Erythroblast (primary cell): Measurements from ENCODE around the gene ETNK1.
"Not testable (repeated sequence)": the region's sequence is repeated elsewhere in the genome, so short reads cannot be mapped to it uniquely, and the experiment has no call there.

Experiments used
- DNase-seq, 2 experiments: peaks; one replicate each; lab custom pipeline; 2025; lab: John Stamatoyannopoulos, UW
- GATA1 ChIP-seq: IDR thresholded peaks from 2 replicates; pipeline ENCODE4 v1.6.1; 2011; ENCODE audit warnings: low read depth, mild to moderate bottlenecking, control low read depth, low read length, moderate library complexity
- POLR2A ChIP-seq: IDR thresholded peaks from 2 replicates; pipeline ENCODE4 v1.6.1; 2011; ENCODE audit warnings: mild to moderate bottlenecking, low read length

The ETNK1 gene, protein sequence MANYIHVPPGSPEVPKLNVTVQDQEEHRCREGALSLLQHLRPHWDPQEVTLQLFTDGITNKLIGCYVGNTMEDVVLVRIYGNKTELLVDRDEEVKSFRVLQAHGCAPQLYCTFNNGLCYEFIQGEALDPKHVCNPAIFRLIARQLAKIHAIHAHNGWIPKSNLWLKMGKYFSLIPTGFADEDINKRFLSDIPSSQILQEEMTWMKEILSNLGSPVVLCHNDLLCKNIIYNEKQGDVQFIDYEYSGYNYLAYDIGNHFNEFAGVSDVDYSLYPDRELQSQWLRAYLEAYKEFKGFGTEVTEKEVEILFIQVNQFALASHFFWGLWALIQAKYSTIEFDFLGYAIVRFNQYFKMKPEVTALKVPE

DNA sequence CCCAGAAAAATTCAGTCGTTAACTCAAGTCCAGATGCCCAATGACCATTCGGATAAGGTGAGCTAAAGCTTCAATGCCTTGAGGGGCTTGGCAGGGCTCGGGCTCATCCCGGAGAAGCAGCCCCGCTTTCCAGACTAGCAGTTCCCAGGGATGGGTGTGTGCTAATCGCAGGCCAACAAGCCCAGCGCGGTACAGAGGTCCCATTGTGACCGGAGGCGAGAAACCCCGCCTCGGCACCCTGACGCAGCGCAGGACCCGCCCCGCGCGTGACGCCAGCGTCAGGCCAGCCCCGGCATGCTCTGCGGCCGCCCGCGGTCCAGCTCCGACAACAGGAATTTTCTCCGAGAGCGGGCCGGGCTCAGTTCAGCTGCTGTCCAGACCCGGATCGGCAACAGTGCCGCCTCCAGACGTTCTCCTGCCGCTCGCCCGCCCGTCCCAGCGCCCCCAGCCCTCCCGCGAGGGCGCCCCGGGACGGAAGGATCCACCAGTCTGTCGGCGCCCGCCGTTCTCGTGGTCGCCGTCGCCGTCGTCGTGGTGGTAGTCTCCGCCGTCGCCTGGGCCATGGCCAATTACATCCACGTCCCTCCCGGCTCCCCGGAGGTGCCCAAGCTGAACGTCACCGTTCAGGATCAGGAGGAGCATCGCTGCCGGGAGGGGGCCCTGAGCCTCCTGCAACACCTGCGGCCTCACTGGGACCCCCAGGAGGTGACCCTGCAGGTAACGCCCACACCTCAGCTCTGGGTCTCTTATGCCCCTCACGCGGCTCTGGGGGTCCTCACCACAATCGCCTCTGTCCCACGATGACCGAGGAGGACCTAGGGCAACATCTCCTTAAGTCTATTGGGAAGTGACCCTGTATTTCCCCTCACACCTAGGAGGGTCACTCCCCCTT lies at the start of gene ETNK1:
ETNK1 (plus strand) TSS at position 302 of the 892 bp plus-strand sequence; CDS start at position 562, 260 bp downstream.
- DNase-seq, result peak; percentile 93 to 95
- TF ChIP-seq POLR2A, result peak; percentile 98
- no peak for TF ChIP-seq GATA1

DNA sequence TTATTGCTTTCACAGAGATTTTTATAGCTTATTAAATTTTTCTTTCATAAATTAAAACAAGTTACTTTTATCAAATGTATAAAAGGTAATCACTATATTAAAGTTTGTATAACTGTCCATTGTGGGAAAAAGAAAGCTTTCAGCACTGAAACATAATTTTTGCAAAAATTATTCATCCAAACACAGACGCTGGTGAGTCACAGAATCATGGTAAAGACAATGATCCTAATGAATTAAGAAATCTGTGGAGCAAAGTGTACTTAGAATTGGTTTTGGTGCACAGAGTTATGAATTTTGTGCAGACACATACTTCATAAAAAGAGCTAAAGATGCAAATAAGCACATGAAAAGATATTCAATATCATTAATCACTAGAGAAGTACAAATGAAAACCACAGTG lies 48.9 kb upstream of the ETNK1 start:
- TF ChIP-seq POLR2A (no peak), GATA1 (no peak)
- DNase-seq, result no peak

DNA sequence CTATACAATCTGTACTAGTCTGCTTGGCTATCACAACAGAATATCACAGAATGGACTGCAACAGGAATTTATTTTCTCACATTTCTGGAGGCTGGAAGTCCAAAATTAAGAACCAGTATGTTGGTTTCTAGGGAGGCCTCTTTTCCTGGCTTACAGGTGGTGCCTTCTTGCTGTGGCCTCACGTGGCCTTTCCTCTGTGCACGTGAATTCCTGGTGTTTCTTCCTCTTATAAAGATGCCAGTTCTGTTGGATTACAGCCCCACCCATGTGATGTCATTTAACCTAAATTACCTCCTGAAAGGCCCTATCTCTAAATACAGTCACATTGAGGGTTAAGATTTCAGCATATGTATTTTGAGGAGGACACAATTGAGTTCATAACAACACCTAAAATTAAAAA lies 48.5 kb upstream of the ETNK1 start:
- DNase-seq, result no peak
- TF ChIP-seq POLR2A (no peak), GATA1 (no peak)

DNA sequence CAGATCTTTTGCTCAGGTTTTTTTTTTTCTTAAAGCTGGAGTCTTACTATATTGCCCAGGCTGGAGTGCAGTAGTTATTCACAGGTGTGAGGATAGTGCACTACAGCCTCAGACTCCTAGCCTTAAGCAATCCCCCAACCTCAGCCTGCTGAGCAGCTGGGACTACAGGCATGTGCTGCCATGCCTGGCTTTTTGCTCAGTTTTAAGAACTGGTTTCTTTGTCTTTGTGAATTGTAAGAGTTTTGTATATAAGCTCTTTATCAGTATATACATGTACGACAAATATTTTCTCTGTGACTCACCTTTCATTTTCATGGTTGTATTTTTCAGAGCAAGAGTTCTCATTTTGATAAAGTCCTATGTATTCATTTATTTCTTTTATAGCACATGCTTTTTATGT lies 47.3 kb upstream of the ETNK1 start:
- no peak for DNase-seq

DNA sequence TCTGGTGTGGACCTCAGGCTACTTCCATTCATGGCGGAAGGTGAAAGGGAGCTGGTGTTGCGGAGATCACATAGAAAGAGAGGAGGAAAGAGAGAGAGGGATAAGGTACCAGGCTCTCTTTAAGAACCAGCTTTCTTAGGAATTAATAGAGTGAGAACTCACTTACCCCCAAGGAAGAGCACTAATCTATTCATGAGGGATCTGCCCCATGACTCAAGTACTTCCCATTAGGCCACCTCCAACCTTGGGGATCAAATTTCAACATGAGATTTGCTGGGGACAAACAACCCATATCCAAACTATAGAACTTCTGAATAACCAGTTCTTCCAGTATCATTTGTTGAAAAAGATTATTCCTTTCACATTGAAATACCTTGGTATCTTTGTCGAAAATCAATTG lies 46.6 kb upstream of the ETNK1 start:
- TF ChIP-seq GATA1 (no peak), POLR2A (no peak)
- DNase-seq, result no peak

More for the DNA sequence above, 47.3 kb upstream of the ETNK1 start:
- TF ChIP-seq GATA1 (no peak), POLR2A (no peak)

DNA sequence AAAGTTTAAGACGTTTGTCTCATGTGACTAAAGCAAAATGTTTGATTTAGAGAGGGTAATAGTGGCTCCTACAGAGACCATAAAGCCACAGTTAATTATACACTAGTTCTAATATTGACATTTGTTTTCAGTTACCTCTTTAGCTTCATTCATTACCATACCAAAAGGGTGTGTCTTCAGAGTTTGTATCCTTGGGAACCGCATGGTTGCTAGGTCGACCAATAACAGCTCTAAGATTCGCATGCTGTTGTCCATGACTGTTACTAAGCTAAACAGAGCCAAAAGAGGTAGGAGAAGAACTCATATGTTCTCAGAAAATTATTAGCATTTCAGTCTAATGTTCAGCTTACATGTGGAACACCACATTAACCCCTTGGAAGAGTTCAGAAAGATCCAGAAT lies 36.2 kb upstream of the ETNK1 start:
- DNase-seq, result no peak
- no peak for TF ChIP-seq GATA1
- TF ChIP-seq POLR2A, result no peak

DNA sequence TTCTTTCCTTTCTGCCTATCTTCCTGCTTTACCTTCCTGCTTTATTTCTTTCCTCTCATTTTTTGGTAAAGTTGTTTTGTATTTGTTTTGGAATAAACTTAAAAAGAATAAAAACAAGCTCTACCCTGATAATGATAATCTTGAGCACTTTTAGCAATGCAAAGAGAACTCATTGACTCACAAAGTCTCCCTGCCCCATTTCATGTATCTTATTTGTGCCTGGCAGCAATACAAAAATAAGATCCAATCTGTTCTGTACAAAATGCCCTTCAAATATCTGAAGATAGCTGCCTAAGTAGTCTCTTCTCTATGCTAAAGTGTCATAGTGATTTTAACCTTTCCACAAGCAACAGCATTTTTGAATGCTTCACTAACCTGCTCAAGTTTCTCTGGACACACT lies 31.1 kb upstream of the ETNK1 start:
- DNase-seq, result no peak

DNA sequence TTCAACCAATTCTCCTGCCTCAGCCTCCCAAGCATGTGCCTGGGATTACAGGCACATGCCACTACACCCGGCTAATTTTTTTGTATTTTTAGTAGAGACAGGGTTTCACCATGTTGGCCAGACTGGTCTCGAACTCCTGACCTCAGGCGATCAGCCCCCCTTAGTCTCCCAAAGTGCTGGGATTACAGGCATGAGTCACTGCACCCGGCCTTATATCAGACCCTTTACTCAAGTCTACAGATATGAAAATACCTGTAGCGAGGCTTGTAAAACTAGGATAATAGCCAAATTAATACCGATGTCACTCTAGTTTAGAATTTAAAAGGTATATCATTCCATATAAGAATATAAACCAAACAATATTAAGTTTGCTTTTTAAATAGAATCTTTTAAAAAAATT lies 27.4 kb upstream of the ETNK1 start:
- not testable (repeated sequence) for DNase-seq

More for the DNA sequence above, 31.1 kb upstream of the ETNK1 start:
- no peak for TF ChIP-seq POLR2A

DNA sequence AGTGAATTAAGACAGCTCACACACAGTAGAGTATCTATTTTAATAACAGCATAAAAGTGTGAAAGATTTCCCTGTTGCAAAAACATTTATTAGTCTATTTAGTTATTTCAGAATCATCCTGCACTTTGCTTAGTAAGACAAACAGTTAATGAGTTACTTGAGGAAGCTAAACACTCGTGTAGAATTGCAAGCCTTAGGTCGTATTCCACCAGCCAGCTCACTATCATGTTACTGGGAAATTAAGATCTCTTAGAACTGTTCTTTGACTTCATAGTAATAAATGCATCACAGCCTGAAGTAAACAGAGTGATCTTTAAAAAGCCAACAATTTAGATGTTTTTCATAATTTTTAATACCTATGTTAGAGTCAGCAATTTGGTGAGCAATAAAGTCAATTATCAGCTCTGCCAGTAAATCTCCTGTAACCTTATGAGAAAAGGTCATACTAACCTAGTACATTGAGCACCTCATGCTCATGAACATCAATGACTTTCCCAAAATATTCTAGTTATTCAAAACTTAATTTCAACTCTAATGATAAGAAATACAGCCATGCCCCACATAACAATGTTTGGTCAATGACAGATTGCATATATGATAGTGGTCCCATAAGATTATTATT lies 26.7 kb upstream of the ETNK1 start:
- no peak for DNase-seq
- TF ChIP-seq GATA1, result no peak
- no peak for TF ChIP-seq POLR2A

DNA sequence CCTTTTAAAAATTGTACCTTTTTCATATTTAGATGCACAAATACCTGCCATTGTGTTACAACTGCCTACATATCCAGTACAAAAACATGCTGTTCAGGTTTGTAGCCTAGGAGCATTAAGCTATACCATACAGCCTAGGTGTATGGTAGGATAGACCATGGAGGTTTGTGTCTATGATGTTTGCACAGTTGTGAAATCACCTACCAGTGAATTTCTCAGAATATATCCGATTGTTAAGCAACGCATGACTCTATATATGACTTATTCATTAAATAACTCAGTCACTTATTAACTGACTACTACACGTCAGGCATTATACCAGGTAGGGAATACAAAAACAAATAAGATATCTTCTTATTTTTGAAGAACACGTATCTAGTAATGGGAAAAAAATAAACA lies 26.2 kb upstream of the ETNK1 start:
- no peak for DNase-seq
- TF ChIP-seq POLR2A, result no peak
- TF ChIP-seq GATA1, result no peak

DNA sequence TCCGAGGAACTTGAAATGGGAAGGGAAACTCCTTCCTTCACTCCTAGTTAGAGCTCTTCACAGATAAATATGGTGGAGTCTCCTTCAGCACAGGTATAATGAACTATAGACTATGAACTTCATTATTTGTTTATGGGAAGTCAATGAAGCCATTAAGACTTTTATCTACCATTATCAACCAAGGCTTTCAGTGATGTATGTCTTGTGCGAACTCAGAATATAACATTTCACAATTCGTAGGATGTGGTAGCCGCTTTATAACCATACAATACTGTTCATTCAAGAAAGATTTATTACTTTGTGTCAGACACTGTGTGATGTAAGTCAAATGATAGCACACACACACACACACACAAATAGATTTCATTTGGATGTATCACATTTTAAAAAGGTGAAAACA lies 24.8 kb upstream of the ETNK1 start:
- DNase-seq, result no peak
- no peak for TF ChIP-seq GATA1
- TF ChIP-seq POLR2A, result no peak

DNA sequence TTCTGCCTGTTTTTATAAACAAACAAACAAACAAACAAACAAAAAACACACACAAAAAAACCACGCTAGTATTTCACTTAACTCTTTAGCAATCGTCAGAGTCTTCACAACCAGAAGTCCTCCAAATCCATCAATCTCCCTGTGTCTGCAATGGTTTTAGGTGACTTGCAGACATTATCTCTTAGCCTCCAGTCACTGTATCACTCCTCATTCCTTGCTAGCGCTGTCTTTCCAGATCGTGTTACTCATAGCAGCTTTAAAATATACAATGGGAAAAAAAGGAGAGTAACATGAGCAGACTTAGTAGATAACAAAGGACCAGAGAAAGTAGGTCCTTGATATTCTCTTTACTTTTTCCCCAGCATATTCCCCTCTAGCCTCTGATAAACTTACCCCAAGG lies 15.5 kb upstream of the ETNK1 start:
- TF ChIP-seq GATA1, result no peak
- no peak for TF ChIP-seq POLR2A
- no peak for DNase-seq

DNA sequence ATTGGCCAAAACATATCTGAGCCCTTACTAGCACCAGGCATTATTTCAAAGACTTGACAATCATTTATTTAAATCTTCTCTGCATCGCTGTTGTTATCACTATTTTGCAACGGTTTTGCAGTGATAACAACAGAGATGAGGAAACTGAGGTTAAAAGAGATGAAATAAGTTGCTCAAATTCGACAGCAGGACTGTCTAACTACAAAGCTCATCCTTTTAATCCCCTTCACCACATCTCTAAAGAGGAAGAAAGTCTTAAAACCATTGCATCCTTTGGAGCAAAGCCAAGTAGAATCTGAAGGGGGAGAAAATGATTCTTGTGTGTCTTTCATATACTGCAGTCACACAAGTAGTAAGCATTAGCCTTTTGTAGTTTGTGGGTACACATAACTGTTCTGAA lies 14.8 kb upstream of the ETNK1 start:
- no peak for DNase-seq
- no peak for TF ChIP-seq POLR2A
- no peak for TF ChIP-seq GATA1

DNA sequence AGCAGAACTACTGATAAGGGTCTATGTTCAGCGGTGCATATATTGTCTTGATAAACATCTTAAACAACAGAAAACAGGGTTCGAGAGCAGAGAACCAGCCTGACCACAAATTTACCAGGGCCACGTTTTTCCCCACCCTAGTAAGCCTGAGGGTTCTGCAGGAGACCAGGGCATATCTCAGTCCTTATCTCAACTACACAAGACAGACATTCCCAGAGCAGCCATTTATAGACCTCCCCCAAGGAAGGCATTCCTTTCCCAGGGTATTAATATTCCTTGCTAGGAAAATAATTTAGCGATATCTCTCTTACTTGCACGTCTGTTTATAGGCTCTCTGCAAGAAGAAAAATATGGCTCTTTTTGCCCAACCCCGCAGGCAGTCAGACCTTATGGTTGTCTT lies 12.1 kb upstream of the ETNK1 start:
- DNase-seq, result peak in 1 of 2 experiments; percentile 6
